RPMI8226 (cell line): ENCODE data around the gene IRF9.

ENCODE experiments used
- DNase-seq: peaks from one replicate; pipeline ENCODE4 v3.0.0-alpha.2; 2015

The IRF9 gene

GRCh38 chr14:24149302-24149969, 11.6 kb upstream of the IRF9 start:
- DNase-seq: no peak

GRCh38 chr14:24150061-24150460, 11.0 kb upstream of the IRF9 start:
- DNase-seq: no peak

GRCh38 chr14:24150567-24150966, 10.5 kb upstream of the IRF9 start:
- no peak for DNase-seq

GRCh38 chr14:24150993-24151392, 10.1 kb upstream of the IRF9 start:
- no peak for DNase-seq

- no peak for DNase-seq
Measured at GRCh38 chr14:24151404-24152080, 9.5 kb upstream of the IRF9 start.

GRCh38 chr14:24155100-24155499, 6.0 kb upstream of the IRF9 start:
- no peak for DNase-seq

- DNase-seq: no peak
Measured at GRCh38 chr14:24156840-24157239, 4.2 kb upstream of the IRF9 start.

- DNase-seq: no peak
Measured at GRCh38 chr14:24157331-24157730, 3.7 kb upstream of the IRF9 start.

- DNase-seq: no peak
Measured at GRCh38 chr14:24159777-24160498, 1.1 kb upstream of the IRF9 start.

GRCh38 chr14:24160499-24160849, 591 bp upstream of the IRF9 start:
- DNase-seq: no peak

- no peak for DNase-seq
Measured at GRCh38 chr14:24162093-24162492, 1.0 kb downstream of the IRF9 start.

- DNase-seq: no peak
Measured at GRCh38 chr14:24164518-24164991, 3.5 kb downstream of the IRF9 start.

GRCh38 chr14:24165785-24166184, 4.7 kb downstream of the IRF9 start:
- no peak for DNase-seq

- no peak for DNase-seq
Measured at GRCh38 chr14:24167469-24168114, 6.5 kb downstream of the IRF9 start.

- DNase-seq: no peak
Measured at GRCh38 chr14:24171422-24172260, 10.6 kb downstream of the IRF9 start, which contains the start of gene REC8. Gene REC8, plus strand, starts transcription at chr14:24172080. Its CDS starts 473 bp downstream, at chr14:24172553.

- no peak for DNase-seq
Measured at GRCh38 chr14:24172261-24172860, 11.3 kb downstream of the IRF9 start.

- no peak for DNase-seq
Measured at GRCh38 chr14:24172871-24173281, 11.8 kb downstream of the IRF9 start.

- DNase-seq: no peak
Measured at GRCh38 chr14:24176599-24176998, 15.5 kb downstream of the IRF9 start.

GRCh38 chr14:24177041-24177825, 16.2 kb downstream of the IRF9 start:
- DNase-seq: no peak

GRCh38 chr14:24177891-24178290, 16.8 kb downstream of the IRF9 start:
- no peak for DNase-seq
